Stimulated activated CD8-positive, alpha-beta memory T cell treated with anti-CD3 and anti-CD28 coated beads, Interleukin-2, amount 100 ng/mL, for 48 hours (primary cell): ENCODE measurements around the gene FAAH.

ENCODE experiments used
- DNase-seq, 2 donors: peaks; one replicate each; pipeline ENCODE4 v3.0.0-alpha.2; 2020; ENCODE audit warnings: low read depth in 2 of 2

FAAH gene

GRCh38 chr1:46449223-46450159, 55.4 kb downstream of the FAAH start:
- no peak for DNase-seq

GRCh38 chr1:46450160-46450517, 56.0 kb downstream of the FAAH start:
- DNase-seq: no peak

- no peak for DNase-seq
Measured at GRCh38 chr1:46451948-46452930, 58.1 kb downstream of the FAAH start.

- DNase-seq: no peak
Measured at GRCh38 chr1:46452931-46453325, 58.8 kb downstream of the FAAH start.

- no peak for DNase-seq
Measured at GRCh38 chr1:46453449-46453848, 59.3 kb downstream of the FAAH start.

GRCh38 chr1:46455951-46456350, 61.8 kb downstream of the FAAH start:
- DNase-seq: no peak

GRCh38 chr1:46456411-46456963, 62.4 kb downstream of the FAAH start:
- no peak for DNase-seq

- no peak for DNase-seq
Measured at GRCh38 chr1:46457178-46457577, 63.1 kb downstream of the FAAH start.

GRCh38 chr1:46458190-46458589, 64.1 kb downstream of the FAAH start:
- DNase-seq: no peak

- no peak for DNase-seq
Measured at GRCh38 chr1:46458846-46459245, 64.7 kb downstream of the FAAH start.

GRCh38 chr1:46459315-46459714, 65.2 kb downstream of the FAAH start:
- no peak for DNase-seq

- DNase-seq: no peak
Measured at GRCh38 chr1:46461017-46461808, 67.1 kb downstream of the FAAH start.

- no peak for DNase-seq
Measured at GRCh38 chr1:46461809-46462448, 67.8 kb downstream of the FAAH start.
